ENCODE results near the gene CORT.
"Not testable (repeated sequence)": the region's sequence is repeated elsewhere in the genome, so short reads cannot be mapped to it uniquely, and the experiment has no call there.

Gene CORT, protein sequence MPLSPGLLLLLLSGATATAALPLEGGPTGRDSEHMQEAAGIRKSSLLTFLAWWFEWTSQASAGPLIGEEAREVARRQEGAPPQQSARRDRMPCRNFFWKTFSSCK

DNA sequence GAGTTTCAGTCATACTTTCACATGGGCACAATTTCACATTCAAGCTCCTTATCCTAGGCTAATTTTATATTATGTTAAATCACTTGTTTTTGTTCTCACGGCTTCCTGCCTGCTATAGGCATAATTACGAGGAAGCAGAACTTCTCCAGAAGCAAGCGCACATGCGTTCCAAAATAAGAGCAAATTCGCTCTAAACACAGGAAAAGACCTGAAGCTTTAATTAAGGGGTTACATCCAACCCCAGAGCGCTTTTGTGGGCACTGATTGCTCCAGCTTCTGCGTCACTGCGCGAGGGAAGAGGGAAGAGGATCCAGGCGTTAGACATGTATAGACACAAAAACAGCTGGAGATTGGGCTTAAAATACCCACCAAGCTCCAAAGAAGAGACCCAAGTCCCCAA lies at the start of gene CORT:
CORT (plus strand) TSS at position 281 of the 400 bp plus-strand sequence. CDS start 193 bp downstream, outside the sequence.
- DNase-seq (ENCODE audit: low read depth), result no peak

GRCh38 chr1:10401281-10401680 lies 48.5 kb upstream of the CORT start:
- DNase-seq (ENCODE audit: low read depth), result no peak

DNA sequence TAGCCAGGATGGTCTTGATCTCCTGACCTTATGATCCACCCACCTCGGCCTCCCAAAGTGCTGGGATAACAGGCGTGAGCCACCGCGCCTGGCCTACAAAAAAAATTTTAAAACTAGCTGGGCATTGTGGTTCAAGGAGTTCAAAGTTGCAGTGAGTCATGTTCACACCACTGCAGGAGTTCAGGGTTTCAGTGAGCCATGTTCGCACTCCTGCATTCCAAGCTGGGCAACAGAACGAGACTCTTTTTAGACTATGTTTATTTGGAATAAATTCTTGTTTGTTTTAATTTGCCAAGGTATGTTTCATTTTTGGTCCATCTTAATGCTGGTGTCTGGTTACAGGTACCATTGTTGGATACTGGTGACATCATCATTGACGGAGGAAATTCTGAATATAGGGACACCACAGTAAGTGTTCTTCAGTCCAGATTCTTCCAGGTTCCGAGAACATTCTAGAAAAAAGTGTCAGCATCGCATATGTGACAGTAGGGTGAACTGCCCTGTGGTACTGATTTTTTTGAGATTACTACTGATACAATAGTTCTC lies 47.0 kb upstream of the CORT start:
- DNase-seq (ENCODE audit: low read depth), result no peak

DNA sequence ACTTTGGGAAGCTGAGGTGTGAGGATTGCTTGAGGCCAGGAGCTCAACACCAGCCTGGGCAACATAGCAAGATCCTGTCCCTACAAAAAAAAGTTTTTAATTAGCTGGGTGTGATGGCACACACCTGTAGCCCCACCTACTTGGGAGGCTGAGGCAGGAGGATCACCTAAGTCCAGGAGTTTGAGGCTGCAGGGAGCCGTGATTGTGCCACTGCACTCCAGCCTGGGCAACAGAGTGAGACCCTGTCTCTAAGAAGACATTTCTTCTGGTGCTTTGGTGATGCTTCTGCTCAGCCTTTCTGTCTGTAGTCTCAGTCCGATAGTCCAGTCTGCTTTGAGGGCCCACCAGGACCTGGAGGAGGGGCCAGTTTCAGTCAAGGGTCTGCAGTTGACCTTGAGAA lies 42.6 kb upstream of the CORT start:
- DNase-seq (ENCODE audit: low read depth), result no peak

DNA sequence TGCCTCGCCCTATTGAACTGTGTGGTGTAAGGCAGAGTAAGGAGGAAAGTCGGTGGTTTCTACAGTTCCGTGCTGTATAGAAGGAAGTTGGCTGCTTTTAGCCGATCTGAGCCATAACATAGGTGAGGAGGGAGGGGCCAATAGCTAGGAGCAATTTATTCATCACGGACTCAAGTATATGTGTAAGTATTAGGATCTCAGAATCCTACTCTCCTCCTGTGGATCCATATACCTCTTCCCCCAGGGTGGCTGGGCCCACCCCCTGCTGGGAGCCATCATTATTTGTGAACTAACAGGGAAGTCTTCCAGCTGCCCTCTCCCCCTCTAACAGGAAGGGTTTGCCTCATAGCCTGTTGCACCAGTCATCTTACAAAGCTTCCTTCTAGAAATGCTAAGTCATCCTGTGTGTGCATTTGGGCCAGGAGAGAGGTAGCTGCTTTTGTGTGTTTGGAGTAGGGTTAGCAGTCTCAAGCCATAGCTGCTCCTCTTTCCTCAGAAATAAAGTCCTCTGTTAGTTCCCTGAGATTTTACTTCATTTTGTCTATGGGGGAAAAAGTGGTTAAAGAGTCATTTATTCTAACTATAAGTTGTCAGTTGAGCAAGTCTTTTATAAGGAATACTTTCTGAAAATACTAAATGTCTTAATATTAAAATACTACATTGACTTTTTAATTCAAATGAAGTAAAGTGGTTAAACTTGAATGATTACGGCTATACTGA lies 34.5 kb upstream of the CORT start:
- DNase-seq (ENCODE audit: low read depth), result no peak

DNA sequence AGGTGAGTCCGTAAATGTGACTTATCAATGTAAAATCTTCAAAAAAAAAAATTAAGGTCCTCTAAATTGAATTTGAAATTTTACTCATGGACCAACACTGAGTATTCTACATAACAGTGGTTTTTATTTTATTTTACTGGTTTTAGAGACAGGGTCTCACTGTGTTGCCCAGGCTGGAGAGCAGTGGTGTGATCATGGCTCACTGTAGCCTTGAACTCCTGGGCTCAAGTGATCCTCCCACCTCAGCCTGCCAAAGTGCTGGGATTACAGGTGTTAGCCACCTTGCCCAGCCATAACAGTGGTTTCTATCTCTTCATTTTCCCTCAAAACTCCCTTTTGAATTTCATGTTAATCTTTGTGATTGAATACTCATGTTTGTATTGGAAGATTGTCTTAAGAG lies 33.9 kb upstream of the CORT start:
- not testable (repeated sequence) for DNase-seq (ENCODE audit: low read depth)

GRCh38 chr1:10418741-10419140 lies 31.1 kb upstream of the CORT start:
- DNase-seq (ENCODE audit: low read depth), result not testable (repeated sequence)

GRCh38 chr1:10419351-10419750 lies 30.5 kb upstream of the CORT start:
- DNase-seq (ENCODE audit: low read depth), result no peak

- no peak for DNase-seq (ENCODE audit: low read depth)
Measured at GRCh38 chr1:10421637-10422036, 28.2 kb upstream of the CORT start.

- DNase-seq (ENCODE audit: low read depth), result no peak
Measured at GRCh38 chr1:10424034-10424433, 25.8 kb upstream of the CORT start.

DNA sequence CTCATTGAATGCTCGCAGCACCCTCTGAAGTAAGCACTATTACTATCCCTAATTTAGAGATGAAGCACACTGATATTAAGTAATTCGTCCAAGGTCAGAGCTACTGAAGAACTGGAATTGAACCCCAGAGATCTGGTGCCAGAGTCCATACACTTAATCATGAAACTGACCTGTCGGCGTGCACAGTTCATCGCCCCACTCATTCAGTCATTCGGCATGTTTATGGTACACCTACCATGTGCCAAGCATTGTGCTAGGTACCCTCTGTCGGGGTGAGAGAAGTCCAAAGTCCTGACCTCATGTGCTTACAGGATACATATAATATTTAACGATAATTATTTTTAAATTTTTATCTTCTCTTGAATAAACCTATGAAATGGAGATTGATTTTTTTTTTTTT lies 25.2 kb upstream of the CORT start:
- no peak for DNase-seq (ENCODE audit: low read depth)

DNA sequence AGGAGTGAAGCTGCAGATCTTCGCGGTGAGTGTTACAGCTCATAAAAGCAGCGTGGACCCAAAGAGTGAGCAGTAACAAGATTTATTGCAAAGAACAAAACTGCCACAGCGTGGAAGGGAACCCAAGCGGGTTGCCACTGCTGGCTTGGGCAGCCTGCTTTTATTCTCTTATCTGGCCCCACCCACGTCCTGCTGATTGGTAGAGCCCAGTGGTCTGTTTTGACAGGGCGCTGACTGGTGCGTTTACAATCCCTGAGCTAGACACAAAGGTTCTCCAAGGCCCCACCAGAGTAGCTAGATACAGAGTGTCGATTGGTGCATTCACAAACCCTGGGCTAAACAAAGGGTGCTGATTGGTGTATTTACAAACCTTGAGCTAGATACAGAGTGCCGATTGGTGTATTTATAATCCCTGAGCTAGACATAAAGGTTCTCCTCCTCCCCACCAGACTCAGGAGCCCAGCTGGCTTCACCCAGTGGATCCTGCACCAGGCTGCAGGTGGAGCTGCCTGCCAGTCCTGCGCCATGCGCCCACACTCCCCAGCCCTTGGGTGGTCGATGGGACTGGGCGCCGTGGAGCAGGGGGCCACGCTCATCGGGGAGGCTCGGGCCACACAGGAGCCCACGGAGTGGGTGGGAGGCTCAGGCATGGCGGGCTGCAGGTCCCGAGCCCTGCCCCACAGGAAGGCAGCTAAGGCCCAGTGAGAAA lies 23.9 kb upstream of the CORT start:
- not testable (repeated sequence) for DNase-seq (ENCODE audit: low read depth)

DNA sequence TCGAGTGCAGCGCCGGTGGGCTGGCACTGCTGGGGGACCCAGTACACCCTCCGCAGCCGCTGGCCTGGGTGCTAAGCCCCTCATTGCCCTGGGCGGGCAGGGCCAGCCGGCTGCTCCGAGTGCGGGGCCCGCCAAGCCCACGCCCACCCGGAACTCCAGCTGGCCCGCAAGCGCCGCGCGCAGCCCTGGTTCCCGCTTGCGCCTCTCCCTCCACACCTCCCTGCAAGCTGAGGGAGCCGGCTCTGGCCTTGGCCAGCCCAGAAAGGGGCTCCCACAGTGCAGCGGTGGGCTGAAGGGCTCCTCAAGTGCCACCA lies 23.3 kb upstream of the CORT start:
- not testable (repeated sequence) for DNase-seq (ENCODE audit: low read depth)

DNA sequence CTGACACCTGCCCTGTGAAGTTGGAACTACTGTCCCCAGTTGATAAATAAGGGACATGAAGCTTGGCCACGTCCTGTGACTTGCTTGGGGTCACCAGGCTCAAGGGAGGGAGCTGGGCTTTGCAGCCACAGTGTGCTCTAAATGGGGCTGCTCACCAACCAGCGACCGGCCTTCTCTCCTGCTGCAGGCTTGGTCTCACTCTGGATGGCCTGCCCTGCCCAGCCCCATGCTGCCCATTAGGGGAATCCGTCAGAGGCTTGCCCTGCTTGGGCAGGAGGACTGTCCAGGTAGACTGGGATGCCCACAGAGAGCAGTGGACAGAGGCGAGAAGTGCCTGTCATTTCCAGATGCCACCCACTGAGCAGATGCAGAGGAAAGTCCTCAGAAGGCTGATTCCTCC lies 20.8 kb upstream of the CORT start:
- no peak for DNase-seq (ENCODE audit: low read depth)

DNA sequence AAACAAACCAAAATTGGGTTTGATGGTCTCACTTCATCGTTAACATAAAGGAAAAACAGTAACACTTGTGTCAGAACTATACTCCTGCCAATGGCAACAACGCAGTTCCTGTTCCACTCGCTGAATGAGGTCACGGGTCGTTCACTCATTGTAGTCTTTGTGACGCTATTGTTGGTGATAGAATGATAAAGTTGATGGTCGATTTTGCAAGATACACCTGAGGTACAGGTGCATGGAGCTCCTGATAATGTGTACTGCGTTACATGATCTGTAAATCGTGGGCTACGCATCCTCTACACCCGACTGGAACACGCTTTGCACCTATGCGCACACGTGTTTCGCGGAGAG lies 20.0 kb upstream of the CORT start:
- DNase-seq (ENCODE audit: low read depth), result no peak

- peak; percentile 89 for DNase-seq (ENCODE audit: low read depth)
Measured at GRCh38 chr1:10430216-10431069, 19.4 kb upstream of the CORT start, which contains the start of gene CENPS. CENPS (plus strand) TSS chr1:10430433; CDS start chr1:10430518, 85 bp downstream.

DNA sequence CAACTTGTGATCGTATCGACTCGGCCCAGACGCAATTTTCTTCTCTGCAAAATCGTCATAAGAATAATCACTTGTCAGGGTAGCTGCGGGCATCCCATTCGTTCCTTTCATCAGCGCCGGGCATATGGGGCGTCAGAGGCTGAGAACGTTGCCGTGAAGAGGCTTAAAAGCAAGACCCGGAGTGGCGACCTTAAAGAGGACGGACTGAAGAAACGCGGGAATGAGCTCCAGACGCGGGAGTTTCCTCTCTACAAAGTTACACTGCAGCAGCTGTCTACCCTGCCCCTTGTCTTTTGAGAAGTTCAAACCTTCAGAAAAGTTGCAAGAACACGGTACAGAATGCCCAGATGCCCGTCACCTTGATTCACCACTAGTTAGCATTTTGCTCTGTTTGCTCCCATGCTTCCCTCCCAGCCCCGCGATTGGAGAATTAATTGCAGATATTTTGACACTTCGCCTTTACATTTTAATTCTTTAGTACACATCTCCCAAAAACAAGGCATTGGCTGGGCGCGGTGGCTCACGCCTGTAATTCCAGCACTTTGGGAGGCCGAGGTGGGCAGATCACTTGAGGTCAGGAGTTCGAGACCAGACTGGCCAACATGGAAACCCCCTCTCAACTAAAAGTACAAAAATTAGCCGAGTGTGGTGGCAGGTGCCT lies 18.6 kb upstream of the CORT start:
- DNase-seq (ENCODE audit: low read depth), result no peak

- no peak for DNase-seq (ENCODE audit: low read depth)
Measured at GRCh38 chr1:10432910-10433700, 16.7 kb upstream of the CORT start.

DNA sequence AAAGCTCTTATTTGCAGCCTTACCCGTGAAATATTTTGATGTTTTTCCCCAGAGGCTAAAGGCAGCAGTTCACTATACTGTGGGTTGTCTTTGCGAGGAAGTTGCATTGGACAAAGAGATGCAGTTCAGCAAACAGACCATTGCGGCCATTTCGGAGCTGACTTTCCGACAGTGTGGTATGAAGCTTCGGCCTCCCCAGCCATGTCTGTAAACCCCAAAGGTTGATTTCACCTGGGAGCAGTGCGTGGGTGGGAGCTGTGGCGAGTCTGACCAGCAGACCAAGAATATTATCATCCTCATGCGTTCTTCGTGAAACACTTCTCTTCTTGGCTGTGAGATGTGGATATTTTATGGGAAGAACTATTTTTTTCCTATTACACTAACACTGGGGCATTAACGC lies 16.0 kb upstream of the CORT start:
- DNase-seq (ENCODE audit: low read depth), result no peak

DNA sequence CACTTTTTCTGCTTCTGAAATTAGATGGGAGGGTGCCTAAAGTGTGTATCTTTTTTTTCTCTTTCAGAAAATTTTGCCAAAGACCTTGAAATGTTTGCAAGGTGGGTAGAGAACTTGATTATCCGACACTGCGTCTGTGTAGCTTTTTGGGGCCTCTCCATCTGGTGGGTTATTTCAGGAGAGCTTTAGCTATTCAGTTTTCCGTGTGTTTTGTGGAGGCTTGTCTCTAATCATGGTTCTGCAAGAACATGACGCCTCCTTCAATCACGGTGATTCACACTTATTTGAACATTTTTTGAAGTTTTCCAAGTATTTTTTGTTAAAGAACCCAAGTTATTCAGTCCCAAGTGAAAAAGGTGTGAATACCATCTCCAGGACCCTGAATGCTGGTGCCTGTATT lies 15.2 kb upstream of the CORT start:
- no peak for DNase-seq (ENCODE audit: low read depth)

GRCh38 chr1:10437052-10437451 lies 12.8 kb upstream of the CORT start:
- no peak for DNase-seq (ENCODE audit: low read depth)
